ENCODE results near the gene USP22.
"Not testable (repeated sequence)": the region's sequence is repeated elsewhere in the genome, so short reads cannot be mapped to it uniquely, and the experiment has no call there.

Gene USP22

DNA sequence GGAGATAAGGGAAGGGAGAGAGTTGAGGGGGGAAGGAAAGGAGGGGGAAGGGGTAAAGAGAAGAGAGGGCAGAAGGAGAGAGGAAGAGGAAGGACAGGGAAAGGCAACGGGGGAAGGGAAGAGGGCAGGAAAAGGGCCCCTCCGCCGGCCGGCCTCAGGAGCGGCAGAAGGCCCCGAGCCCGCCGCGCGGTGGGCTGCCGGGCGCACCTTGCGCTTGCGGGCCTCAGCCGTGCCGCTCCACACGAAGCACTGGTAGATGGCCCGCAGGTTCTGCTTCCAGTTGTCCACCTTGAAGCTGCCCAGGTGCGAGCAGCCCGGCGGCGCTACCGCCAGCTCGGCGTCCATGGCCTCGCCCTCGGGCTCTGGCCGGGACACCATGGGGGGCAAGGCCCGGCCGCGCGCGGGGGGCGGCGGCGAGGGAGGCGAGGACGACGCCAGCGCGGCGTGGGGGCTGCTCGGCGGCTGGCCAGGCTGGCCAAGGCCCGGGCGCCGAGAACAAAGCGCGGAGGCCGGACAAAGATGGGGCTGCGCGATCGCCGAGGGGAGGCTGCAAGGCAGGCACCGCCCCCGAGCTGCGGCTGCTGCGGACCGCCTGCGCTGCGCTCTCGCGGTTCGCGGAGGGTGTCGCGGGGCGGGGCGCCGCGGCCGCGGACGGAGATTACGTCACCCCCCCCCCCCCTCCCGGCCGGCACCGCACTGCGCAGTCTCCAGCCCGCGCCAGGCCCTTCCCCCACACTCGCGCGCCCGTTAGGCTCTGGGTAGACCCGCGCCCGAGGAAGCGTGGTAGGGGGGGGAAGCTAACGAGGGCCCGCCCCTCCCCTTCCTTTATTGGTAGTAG lies at the start of gene USP22:
Gene USP22 (minus strand): TSS at position 554 of the 838 bp plus-strand sequence. CDS start 176 bp downstream, at position 378.
- DNase-seq = peak; percentile 97

DNA sequence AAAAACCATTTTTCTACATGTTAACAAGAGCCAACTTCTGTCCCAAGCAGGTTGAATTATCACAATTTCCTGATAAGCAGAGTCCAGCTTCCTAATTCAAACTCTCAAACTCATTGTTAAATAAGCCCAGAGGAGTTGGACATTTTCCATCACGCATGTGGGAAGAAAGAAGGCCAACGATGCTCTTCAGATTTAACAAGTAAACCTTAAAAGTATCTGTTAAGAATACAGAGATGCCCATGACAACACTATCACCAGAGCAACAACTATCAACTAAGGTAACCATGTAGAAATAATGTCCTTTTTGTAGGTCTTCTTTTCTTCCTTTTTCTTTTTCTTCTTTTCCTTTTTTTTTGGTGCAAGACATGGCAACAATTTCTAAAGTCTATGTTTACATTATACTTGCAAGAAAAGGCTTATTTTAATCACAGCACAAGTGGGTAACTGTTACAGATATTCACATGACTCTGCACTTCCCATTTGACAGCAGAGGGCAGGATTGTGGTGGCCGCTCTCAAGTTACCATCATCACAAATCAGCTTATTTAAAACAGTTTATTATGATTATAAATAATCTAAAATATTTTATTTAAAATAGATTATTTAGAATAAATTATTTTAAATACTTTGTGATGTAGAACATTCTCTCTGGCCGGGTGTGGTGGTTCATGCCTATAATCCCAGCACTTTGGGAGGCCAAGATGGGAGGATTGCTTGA lies 48.2 kb upstream of the USP22 start:
- DNase-seq = no peak

DNA sequence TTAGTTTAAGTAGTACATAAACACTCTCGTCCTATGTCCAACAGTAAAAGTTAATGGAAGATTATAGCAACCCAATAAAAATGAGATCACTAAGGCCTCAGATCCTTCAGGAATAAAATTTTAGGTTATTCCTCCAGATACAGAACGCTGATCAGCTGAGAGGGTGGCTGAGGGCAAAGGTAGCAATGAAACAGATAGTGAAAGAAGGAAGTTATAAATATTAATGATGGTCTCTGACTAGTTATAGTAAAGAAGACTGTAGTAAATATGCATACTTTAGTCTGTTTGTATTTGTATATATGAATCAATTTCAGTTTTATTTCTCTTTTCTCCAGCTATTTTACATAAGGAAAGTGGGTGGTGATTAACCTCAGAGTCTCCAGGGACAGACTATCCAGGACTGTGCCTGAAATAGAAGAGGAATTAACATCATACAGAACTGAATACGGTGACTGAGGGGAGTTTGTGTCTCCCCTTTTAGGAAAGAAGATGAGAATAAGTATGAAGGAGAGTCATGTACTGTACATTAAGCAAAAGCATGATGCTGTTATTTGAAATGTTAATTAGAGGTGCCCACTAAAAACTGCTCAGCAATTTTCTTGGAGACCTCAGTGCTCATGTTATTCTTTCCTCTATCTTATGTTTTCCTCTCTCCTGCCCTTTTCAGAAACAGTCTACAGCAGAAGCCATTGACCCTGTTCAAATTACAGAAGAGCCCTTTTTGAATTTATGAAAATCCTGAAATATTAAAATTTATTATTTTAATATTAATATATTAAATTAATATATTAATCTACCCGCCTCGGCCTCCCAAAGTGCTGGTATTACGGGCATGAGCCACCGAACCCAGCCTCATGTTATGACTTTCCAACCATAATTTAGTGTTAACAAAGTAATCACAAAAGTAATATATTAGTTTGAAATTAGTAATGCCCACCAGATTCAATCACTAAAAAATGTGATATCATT lies 47.4 kb upstream of the USP22 start:
- DNase-seq = no peak

DNA sequence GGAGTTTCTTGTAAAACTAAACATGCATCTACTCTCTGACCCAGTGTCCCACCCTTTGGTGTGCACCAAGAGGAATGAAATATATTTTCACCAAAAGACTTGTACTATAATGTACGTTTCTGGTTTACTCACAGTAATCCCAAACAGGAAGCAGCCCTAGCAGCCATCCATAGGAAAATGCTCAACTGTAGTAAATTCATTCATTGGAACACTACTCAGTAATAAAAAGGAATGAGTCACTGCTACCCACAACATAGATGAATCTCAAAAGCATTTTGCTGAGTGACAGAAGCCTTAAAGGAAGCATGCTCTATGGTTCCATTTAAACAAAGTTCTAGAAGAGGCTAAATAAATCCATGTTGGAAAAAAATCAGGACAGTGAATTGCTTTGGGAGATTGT lies 46.3 kb upstream of the USP22 start:
- DNase-seq = no peak

DNA sequence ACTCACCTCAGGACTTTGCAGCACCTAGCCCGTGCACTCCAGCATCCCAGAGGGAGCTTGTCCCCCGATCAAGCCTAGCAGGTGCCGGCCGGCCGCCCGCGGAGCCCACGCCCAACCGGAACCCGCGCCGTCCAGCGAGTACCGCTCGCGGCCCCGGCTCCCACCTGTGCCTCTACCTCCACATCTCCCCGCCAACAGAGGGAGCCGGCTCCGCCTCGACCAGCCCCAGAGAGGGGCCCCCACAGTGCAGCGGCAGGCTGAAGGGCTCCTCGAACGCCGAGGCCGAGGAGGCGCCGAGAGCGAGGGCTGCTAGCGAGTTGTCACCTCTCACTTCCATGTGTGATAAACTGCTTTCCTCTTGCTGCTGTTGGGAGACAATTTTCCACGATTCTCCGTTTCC lies 42.9 kb upstream of the USP22 start:
- DNase-seq = no peak

DNA sequence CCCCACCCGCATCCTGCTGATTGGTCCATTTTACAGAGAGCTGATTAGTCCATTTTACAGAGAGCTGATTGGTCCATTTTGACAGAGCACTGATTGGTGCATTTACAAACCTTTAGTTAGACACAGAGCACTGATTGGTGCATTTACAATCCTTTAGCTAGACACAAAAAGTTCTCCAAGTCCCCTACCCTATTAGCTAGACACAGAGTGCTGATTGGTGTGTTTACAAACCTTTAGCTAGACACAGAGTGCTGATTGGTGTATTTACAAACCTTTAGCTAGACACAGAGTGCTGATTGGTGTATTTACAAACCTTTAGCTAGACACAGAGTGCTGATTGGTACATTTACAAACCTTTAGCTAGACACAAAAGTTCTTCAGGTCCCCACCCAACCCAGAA lies 42.5 kb upstream of the USP22 start:
- DNase-seq = not testable (repeated sequence)

DNA sequence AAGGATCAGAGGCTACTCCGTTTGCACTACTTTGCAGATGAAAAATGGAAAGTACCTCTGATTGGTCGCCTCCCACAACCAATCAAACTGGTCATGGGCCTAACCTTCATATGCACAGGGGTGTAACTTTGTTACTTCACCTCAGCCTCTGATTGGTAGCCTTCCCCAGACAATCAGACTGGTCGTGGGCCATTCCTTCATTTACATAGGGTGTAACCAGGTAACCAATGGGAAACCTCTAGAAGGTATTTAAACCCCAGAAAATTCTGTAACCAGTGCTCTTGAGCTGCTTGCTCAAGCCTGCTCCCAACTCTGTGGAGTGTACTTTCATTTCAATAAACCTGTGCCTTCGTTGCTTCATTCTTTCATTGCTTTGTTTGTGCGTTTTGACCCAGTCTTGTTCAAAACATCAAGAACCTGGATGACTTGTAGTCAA lies 39.2 kb upstream of the USP22 start:
- no peak for DNase-seq

DNA sequence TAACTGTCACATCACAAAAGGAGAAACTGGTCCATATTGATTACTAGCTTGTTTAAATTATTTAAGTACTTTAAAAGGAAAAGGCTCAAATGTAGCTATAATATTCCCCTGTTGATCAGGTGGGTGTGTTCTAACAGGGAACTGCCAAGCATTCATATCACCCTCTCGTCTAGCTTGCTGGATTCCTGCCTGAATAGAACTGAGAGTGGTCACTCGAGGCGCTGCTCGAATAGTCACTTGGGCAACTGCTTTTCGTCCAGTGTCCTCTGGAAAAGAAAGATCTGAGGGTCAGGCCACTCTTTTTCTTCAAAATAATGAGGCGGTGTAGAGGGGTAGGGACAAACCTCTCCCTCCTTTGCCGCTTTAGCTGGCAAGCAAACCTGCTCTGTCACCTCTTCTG lies 36.4 kb upstream of the USP22 start:
- DNase-seq = no peak

DNA sequence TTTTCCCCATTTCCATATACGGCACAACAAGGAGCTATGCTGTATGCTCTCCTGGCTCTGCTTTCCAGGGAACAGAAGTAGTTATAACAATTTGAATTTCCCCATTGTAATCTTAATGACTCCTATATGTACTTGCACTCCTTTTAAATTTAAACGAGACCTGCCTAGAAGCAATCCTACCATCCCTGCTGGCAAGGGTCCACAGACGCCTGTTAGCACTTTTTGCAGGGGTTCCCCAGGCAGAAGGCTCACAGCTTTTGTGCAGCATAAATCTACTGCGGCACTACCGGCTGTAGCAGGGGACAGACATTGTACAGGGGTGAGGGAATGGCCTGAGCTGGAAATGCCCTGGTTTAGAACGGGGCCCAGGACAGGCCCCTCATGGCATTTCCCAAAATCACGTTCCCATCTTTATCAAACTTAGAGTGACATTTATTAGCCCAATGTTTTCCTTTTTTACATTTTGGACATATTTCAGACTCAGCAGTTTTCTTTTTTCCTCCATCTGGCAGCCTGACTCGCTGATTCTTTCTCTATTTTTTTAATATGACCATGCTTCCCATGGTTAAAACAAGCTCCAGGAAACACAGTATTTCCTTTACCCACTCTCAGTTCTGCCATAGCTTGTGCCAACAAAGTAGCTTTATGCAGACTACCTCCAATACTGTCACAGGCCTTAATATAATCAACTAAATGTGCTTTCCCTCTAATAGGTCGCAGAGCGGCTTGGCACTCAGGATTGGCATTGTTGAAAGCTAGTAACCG lies 35.4 kb upstream of the USP22 start:
- DNase-seq = no peak

DNA sequence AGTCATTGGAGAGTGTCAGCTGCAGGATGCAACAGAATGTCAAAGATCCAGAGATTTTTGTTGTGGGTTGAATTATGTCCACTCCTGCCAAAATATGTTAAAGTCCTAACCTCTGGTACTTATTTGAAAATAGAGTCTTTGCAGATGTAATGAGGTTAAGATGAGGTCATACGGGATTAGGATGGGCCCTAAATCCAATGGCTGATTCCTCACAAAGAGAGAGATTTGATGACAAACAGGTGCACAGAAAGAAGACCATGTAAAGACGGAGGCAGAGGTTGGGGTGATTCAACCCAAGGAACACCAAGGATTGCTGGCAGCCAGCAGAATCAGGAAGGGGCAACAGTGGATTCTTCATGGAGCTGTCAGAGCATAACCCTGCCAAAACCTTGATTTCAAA lies 34.5 kb upstream of the USP22 start:
- no peak for DNase-seq

DNA sequence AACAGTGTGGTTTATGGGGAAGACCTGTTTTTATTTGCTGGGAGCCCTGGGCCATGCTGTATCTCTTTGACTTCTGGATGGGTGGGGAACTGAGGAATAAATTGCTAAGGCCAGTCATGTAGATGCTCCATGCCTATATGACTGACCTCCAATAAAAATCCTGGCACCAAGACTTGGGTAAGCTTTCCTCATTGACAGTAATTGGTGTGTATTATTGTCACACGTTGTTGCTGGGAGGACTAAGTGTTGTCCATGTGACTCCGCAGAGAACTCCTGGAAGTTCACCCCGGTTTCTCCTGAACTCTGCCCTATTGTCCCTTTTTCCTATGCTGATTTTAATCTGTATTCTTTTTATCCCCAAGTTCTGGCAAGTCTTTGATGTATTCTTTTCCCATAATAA lies 33.4 kb upstream of the USP22 start:
- DNase-seq = no peak

DNA sequence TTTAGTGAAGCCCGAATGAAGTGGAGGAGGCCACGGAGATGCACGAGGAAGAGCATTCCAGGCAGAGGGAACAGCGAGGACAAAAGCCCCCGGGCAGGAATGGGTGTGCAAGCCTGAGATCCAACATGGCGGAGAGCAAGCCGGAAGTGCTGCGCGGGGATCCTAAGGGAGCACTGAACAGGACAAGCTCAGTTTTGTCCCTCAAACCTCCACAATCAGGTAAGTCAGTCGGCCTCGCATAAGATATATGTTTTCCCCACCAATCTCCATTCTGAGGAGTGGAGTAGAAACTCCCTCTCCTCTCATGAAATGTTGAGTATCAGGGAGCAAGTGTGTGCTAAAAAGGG lies 32.9 kb upstream of the USP22 start:
- DNase-seq = no peak

DNA sequence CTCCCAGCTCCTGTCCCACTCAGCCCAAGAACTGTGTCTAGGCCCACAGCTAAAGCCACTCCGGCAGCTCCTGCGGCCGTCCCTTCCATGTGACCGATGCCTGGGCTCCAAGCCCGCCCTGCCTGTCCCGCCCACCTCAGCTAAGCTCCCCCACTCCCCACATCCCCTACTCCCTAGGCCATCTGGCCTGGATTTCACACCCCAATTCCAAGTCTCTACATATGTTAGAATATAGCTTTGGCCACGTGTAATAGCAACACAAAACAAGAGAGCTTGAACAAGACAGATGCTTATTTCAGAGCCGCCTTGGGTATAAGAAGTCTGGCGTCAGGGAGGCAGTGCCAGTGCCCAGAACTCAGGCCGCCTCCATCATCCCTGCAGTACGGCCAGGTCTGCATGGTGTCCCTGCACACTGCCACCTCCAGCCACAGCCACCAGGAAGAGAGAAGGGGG lies 30.0 kb upstream of the USP22 start:
- DNase-seq = no peak

DNA sequence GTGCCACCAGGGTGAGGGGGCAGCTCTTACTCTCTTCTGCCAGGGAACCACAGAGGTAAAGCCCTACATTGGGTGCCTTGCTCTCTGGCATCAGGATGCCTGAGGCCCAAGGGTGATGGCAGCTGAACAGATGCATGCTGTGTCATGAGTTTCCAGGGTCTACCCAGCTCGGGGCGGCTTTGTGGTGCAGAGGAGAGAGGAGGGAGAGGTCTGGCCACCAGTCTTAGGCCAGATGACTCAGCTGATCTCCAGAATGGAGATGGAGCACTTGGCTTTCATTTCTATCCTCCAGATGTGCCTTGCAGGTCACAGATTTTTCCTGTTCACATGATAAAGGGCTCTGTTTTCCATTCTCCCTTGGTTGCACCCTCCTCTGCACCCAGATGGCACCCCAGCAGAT lies 23.6 kb upstream of the USP22 start:
- no peak for DNase-seq

DNA sequence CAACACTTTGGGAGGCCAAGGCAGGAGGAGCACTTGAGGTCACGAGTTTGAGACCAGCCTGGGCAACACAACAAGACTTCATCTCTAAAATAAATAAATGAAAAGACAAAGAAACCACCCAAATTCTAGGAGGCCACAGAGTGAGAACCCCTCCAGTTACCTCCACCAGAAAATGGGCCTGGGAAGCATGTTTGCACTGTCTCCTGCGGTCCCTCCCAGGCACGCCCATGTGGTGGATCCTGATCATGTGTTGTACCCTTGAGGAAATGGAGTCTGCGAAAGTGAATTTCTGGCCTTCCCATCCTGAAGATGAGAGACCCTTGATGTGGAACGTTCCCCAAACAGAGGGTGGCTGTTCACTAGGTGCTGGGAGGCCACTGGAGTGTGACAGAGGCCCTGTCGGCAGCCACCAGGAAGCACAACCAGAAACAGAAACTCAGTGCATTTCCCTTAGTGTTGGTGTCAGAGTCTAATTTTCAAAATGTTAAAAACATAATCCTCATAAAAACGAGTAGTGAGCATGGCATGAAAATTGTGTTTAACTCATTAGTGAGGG lies 19.2 kb upstream of the USP22 start:
- no peak for DNase-seq

DNA sequence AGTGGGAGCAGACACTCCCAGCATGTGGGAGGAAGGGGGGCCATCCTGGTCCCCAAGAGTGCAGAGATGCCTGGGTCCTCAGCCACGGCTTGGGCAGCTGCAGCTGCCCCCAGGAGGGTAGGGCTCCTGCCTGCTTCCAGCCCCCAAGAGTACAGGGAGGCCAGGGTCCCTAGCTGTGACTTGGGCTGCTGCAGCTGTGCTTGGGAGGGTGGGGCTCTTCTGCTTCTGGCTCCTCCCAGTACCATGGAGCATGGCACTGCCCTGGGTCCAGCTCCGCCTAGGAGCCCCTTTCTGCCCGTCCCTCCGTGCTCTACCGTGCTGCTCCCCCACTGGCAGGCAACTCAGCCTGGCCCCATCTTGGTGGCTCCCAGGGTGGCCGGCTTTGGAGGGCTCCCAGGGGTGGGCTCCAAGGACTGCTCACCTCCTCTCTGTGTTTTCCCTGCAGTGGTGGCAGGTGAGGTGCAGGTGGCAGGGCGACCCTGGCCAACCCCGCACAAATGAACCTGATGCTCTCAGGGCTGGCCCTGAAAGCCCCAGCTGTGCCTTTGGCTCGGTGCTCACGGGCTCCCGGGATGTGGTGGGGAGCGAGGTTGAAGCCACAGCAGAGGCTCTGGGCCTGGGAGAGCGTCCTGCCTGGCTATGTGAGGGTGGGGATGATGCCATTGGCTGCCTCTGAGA lies 18.5 kb upstream of the USP22 start:
- no peak for DNase-seq

DNA sequence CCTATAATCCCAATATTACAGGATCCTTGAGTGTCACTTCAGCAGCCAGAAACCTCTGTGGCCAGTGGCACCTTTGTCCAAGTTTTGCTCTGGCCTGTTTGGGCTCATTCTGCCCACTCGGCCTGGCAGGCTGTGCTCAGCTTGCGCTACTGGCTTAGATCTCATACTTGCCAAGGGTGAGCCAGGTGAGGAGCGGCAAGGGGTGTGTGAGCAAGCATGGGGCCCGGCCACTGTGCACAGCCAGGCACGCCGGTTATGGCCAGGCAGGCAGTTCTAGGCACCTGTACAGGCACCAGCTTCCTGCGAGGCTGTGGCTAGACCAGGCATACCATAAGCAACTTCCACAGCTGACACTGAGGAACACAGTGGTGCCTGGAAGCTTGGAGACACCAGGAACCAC lies 16.9 kb upstream of the USP22 start:
- no peak for DNase-seq

DNA sequence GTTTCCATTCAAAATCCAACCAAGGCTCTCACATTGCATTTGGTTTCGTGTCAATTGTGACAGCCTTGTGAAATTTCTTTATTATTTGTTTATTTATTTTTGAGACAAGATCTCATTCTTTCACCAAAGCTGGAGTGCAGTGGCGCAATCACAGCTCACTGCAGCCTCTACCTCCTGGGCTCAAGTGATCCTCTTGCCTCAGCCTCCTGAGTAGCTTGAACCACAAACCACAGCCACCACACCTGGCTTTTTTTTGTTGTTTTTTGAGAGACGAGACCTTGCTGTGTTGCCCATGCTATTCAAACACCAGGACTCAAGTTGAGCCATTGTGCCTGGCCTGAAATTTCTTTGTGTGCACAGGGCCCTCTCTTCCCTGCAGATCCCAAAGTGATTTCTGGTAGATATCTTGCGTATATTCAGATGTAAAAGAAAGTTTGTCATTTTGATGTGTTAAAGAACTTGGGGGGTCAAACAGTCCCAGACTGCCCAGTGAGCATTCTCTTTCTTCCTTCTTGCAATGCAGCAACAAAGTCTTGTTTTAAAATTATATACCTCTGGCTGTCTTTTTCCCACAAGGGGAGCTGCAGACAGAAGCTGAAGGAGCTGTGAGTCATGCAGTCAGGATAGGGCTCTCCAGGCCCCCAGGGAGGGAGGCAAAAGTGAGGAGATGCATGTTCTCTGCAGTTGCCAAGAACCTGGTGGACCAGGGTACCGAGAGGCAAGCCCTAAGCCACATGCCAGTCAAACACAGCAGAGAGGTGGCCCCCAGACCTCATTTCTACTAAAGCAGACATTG lies 15.5 kb upstream of the USP22 start:
- DNase-seq = no peak

DNA sequence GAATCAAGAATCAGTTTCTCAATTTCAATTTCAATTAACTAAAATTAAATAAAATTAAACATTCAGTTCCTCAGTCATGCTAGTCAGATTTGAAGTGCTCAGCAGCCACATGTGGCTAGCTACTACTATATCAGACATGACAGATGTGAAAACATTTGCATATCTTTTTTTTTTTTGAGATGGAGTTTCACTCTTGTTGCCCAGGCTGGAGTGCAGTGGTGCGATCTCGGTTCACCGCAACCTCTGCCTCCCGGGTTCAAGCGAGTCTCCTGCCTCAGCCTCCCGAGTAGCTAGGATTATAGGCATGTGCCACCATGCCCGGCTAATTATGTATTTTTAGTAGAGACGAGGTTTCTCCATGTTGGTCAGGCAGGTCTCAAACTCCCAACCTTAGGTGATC lies 10.2 kb upstream of the USP22 start:
- not testable (repeated sequence) for DNase-seq

DNA sequence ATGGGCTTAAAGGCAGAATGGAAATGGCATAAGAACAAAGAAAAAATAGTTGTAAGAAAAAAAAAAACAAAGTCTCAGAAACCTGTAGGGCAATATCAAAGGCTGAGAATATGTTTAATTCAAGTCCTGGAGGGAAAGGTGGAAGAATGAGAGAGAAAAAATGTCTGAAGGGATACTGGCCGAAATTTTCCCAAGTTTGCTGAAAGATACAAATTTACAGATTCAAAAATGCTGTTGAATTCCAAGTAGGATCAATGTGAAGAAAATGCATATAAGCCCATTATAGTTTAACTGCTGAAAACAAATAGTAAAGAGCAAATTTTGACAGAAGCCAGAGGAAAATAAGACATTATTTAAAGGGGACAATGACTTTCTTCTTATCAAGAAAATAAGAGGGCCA lies 6.6 kb upstream of the USP22 start:
- no peak for DNase-seq

DNA sequence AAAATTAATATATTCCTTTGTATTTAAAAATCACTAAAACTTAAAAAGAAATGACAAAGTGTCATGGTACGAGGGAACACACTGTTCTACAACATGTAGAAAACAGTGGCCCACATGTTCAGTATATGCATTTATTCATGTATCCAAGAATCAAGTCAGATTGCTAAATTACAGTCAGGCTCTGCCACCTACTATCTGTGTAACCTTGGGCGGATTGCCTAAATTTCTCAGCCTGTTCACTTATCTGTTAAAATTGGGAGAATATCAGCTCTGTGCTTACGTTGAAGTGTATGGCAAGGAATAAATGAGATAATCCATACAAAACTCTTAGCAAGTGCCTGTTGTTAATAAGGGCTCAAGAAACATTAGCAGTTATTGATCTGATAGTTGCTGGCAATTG lies 3.4 kb upstream of the USP22 start:
- DNase-seq = no peak
